HG02678 (cell line): ENCODE results near the gene ST3GAL3.

Experiments used
- ATAC-seq: cut with Tn5 transposase; IDR thresholded peaks from one replicate; pipeline ENCODE4 v1.9.1; 2021; ENCODE audit warnings: mild to moderate bottlenecking, moderate library complexity; ENCODE audit not compliant: unreplicated experiment

The ST3GAL3 gene

DNA sequence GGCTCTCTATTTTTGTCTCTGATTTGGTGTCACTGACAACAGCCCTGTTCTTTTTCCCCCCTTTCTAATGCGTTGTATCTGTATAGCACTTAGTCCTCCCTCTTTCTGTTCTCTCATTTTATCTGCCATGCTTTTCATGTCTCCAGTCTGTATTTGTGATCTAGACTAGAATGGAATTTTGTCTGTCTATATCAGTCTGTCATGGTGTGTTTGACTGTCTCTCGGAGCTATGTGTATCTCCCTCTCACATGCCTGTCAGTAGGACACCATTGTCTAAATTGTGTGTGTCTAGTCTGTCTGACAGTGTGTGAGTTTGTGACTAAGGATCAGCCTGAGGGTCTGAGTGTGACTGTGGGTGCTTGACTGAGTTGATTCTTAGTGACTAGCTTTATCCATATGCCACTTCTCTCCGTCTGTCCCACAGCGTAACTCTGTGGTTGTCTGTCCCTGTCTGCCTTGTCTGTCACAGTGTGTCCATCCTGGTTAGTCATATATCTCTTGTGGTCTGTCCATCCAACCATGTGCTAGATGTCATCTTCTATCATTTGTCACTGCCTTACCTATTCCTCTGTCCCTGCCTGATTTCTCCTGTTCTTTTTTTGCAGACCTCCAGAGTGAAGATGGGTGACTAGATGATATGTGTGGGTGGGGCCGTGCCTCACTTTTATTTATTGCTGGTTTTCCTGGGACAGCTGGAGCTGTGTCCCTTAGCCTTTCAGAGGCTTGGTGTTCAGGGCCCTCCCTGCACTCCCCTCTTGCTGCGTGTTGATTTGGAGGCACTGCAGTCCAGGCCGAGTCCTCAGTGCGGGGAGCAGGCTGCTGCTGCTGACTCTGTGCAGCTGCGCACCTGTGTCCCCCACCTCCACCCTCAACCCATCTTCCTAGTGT lies 270.3 kb downstream of the ST3GAL3 start:
- ATAC-seq: no peak

GRCh38 chr1:43978264-43978550 lies 270.9 kb downstream of the ST3GAL3 start:
- ATAC-seq: no peak

- ATAC-seq: no peak
Observed at GRCh38 chr1:43978551-43979260, 271.4 kb downstream of the ST3GAL3 start, which contains the start of gene B4GALT2. TSS of gene B4GALT2 (plus strand) at chr1:43979210. CDS start at chr1:43981161, 1,951 bp downstream.

GRCh38 chr1:43979261-43979527 lies 271.9 kb downstream of the ST3GAL3 start:
- no peak for ATAC-seq

DNA sequence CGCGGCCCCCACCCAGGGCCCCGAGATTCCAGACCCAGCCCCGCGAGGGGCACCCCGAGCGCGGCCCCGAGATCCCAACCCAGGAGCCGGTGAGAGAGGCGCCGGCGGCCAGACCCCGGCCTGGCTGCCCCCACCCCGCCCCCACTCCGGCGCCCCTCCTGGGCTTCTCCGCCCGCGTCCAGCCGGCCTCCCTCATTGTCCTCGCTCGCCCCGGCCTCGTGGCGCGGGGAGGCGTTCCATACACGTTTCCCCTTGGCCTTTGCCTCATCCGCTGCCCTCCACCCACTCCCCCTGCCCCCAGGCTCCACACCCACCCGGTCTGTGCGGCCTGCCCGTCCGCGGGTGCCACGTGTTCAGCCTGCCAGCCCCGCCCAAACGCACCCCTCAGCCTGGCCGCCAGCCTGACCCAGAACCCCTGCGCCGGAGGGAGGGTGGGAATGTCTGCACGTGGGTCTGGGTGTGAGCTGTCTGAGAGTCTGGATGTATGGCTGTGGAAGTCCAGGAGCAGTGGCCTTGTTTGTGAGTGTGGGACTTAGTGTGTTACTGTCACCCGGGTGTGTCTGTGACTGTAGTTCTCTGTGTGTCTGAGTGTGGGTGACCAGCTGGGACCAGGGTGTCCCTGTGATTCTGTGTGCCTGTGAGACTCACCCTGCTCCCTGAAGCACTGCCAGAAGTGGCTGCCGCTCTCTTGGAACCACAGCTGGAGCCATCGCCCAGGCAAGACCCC lies 272.4 kb downstream of the ST3GAL3 start:
- no peak for ATAC-seq

DNA sequence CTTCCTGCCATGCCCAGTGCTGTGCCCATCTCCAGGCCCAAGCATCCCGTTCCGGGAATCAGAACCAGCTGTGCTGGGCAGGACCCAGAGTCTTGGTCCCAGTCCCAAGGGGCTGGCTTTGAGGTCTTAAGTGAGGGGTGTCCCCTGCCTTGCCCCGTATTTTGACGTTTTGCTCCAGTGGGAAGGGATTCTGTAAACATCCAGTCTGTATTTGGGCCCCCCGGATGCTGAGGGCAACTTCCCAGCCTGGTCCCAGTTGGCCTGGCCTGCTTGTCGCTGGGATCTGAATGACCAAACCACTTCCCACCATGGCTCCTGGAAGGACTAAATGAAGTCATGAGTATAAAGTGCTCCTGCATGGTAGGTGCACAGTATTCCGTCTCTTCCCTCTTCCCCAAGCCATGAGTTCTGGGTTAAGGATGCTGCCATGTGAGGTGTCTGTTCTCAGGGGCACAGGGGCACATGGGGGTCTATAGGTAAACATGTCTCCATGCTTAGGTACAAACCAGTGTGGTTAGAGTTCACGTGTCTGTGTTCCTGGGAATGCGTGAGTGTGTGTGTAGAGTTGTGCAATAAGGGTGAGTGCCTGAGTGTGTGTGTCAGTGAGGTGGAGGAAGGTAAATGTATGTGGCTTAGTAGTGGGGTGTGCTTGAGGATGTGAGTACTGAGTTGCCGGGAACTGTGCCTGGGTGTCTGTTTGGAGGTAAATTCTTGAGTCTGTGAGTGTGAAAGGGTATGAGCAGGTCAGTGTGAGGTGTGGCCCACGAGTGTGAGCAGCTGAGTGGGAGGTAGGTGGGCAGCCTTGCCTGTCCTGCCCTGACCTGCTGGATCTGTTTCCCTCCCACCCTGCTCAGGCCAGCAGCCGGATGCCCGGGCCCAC lies 273.2 kb downstream of the ST3GAL3 start:
- no peak for ATAC-seq
